Fibroblast of the aortic adventitia (primary cell): ENCODE measurements around the gene EPB41L4A. TPM values are rescaled to one million over a fixed set of nuclear protein-coding genes. Genes with fewer than 3 reads are reported as not detected.
"Not testable (repeated sequence)": the region's sequence is repeated elsewhere in the genome, so short reads cannot be mapped to it uniquely, and the experiment has no call there.

Experiments used
- DNase-seq: peaks from one replicate; pipeline ENCODE4 v3.0.0-alpha.2; 2010; ENCODE audit warnings: low read depth
- H3K4me3 ChIP-seq: 2 replicates; pipeline ENCODE4 v1.5.1; 2011; ENCODE audit warnings: low read depth, mild to moderate bottlenecking, control low read depth, low read length, moderate library complexity
- total RNA-seq: library from RNA; depleted of rRNA; stranded (reverse); fragments of >200 nt; gene quantifications from 2 replicates; pipeline ENCODE4 v1.2.3, GENCODE V29; 2012; ENCODE audit warnings: low replicate concordance
- TF ChIP-seq, protein P1 (sequence below): IDR thresholded peaks from 2 replicates; pipeline ENCODE4 v1.5.1; 2011; ENCODE audit warnings: mild to moderate bottlenecking, low read length, control low read depth, inconsistent platforms; ENCODE audit not compliant: insufficient read depth

EPB41L4A gene
- total RNA-seq, 1 donor: 0.54 TPM

DNA sequence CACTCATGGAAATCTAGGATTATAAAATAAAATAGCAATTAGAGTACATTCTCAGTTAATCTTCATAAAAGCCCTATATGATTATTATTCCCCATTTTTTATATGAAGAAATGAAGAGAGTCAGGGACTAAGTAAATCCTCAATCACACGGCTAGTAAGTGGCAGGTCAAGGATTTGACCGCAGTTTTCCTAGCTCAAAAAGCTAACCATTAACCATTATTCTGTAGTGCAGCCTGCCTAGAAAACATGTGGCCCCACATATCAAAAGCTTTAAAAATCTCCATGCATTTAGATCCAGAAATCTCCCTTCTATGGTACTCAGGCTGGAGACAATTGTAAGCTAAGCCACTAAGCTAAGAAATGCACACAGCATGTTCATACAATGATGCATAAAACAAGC is 21.4 kb downstream of the EPB41L4A start:
- DNase-seq: no peak
- TF ChIP-seq, protein P1, sequence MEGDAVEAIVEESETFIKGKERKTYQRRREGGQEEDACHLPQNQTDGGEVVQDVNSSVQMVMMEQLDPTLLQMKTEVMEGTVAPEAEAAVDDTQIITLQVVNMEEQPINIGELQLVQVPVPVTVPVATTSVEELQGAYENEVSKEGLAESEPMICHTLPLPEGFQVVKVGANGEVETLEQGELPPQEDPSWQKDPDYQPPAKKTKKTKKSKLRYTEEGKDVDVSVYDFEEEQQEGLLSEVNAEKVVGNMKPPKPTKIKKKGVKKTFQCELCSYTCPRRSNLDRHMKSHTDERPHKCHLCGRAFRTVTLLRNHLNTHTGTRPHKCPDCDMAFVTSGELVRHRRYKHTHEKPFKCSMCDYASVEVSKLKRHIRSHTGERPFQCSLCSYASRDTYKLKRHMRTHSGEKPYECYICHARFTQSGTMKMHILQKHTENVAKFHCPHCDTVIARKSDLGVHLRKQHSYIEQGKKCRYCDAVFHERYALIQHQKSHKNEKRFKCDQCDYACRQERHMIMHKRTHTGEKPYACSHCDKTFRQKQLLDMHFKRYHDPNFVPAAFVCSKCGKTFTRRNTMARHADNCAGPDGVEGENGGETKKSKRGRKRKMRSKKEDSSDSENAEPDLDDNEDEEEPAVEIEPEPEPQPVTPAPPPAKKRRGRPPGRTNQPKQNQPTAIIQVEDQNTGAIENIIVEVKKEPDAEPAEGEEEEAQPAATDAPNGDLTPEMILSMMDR: no peak
- H3K4me3 ChIP-seq: no peak overlapping the region

- no peak overlapping the region for H3K4me3 ChIP-seq
- DNase-seq: no peak
Measured at GRCh38 chr5:112396430-112396829, 22.6 kb downstream of the EPB41L4A start.

GRCh38 chr5:112395299-112395698 is 23.8 kb downstream of the EPB41L4A start:
- H3K4me3 ChIP-seq, DNase-seq: not testable (repeated sequence)

More at GRCh38 chr5:112396430-112396829, 22.6 kb downstream of the EPB41L4A start:
- TF ChIP-seq, protein P1: no peak

GRCh38 chr5:112390327-112390726 is 28.8 kb downstream of the EPB41L4A start:
- no peak overlapping the region for H3K4me3 ChIP-seq
- DNase-seq: no peak
- TF ChIP-seq, protein P1: no peak

DNA sequence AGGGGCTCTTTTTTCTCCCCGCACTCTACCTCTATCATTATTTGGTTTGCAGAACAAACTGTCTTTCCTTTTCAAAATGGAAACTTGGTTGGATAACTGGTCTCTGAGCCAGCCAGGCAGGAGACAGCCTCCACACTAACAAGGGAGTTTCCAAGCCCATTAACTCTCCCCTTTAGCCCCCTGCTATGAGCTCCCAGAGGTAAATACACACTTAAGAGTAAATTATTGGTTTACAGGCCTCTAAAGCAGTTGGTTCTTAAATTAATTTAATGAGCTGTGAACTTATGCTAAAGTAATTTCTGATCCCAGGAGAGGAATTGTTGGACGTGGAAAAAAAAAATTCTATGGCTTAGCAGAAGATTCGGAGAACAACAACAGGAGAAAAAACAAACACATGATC is 30.3 kb downstream of the EPB41L4A start:
- TF ChIP-seq, protein P1: no peak
- DNase-seq: no peak
- no peak overlapping the region for H3K4me3 ChIP-seq

GRCh38 chr5:112388074-112388473 is 31.0 kb downstream of the EPB41L4A start:
- TF ChIP-seq, protein P1: no peak
- DNase-seq: no peak
- no peak overlapping the region for H3K4me3 ChIP-seq

DNA sequence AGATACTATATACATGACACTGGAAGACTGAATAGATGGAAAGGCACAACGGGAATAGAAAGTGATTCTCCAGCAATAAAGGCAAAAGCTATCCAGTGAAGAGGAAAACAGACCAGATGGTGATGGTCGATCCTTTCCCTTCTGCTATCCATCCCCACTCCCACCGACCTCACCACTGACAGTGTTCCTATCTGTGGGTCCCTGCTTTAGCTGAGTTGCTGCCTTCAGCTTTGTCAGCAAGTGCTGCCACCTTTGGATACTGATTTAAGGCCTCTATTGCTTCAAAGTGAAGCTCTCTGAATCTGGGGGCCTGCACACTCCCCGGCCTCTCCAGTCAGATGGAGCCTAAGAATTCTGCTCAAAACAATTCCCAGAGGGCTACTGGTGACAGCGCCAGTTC is 32.3 kb downstream of the EPB41L4A start:
- no peak for DNase-seq
- TF ChIP-seq, protein P1: no peak
- no peak overlapping the region for H3K4me3 ChIP-seq
